Measurements from ENCODE around the gene NIPAL4.

Gene NIPAL4

DNA sequence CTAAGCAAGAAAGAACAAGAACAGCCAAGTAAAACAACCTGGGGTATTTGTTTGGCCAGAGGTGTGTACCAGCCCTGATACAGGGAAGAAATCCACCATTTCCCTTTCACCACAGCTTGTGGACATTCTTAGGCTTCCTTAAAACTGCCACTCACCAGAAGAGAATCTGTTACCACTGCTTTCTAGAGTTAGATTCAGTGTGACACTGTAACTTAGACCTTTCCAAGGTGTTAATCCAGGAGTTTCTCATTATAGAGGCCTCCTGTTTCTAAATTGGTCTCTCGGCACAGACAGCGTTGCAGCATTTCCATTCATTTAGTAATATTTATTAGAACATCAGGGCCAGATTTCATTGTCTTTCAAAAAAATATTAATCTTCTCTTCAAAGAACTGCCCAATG, 55.0 kb downstream of the NIPAL4 start:
- DNase-seq: no peak

DNA sequence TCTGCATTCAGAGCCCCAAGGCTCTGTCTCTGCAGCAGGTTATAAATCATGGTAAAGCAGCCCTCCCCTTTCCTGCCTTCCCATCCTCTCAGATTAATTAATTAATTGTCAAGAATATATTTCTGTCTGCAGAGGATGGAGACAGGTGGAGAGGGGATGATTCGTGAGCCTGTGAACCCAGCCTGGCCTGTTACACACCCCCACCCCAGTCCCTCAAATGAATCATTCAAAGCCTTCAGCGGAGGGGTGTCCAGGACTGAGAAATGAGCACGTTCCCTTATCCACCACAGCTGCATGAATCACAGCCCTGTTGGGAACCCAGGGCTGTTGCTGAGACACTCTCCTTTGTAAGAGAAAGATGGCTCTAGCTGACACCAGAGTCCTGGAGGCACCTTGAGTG, 56.0 kb downstream of the NIPAL4 start:
- DNase-seq: no peak

DNA sequence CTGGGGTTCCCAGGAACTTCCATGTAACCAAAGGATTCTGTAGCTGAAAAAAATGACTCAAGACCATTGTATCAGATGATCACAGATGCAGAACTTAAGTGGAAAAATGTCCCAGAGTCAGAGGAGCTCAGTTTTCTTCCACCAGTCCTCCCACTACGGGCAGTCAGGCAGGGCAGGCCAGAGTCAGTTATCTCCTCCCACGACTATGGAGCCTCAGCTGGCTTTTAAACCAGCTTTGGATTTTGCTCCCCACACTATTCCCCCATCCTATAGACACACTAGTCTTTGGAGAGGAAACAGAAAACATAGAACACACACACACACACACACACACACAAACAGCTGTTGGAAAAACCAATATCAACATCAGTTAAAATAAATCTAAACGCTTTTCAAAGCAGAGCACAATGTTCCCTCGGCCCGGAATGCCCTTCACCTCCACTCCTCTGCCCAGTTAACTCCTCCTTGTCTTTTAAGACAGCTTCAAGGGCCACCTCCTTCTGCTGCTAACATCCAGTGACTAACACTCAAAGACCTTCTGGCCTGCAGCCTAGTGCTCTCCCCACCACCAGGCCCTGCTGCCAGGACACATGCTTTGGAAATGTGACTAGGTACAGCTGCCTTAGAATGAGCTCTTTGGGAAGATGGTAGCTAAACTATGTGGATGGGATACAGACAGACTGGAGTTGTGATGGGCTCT, 56.8 kb downstream of the NIPAL4 start:
- no peak for DNase-seq

GRCh38 chr5:157518963-157519362, 59.0 kb downstream of the NIPAL4 start:
- no peak for DNase-seq

DNA sequence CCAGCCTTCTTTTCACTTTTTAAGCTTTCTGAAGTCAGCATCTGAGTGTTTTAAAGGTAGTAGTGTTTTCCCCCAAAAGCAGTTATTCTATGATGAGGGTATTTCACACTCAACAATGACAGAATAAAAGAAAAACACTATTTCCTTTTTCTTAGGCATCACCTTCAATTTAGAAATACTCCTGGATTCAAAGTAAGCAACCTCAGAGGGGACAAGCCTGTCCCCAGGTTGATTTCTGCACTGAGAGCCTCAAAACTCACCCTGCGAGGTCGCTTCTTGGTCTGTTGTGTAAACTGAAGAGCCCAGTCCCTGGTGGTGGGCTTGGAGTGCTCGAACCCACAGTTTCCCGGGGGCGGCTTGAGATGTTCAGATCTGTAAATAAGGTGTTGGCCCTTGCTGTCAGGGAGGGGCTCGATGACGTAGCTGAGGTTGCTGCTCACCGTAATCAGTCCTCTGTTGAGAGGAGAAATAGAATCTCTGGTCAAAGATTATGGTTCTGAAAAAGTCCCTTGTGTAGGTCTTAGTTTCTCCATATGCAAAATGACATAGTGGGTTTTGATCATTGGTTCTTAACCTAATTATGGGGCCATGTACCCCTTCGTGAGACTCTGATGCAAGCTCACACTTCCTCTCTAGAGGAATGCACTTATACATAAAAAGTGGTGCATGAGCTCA, 59.7 kb downstream of the NIPAL4 start:
- DNase-seq: no peak

DNA sequence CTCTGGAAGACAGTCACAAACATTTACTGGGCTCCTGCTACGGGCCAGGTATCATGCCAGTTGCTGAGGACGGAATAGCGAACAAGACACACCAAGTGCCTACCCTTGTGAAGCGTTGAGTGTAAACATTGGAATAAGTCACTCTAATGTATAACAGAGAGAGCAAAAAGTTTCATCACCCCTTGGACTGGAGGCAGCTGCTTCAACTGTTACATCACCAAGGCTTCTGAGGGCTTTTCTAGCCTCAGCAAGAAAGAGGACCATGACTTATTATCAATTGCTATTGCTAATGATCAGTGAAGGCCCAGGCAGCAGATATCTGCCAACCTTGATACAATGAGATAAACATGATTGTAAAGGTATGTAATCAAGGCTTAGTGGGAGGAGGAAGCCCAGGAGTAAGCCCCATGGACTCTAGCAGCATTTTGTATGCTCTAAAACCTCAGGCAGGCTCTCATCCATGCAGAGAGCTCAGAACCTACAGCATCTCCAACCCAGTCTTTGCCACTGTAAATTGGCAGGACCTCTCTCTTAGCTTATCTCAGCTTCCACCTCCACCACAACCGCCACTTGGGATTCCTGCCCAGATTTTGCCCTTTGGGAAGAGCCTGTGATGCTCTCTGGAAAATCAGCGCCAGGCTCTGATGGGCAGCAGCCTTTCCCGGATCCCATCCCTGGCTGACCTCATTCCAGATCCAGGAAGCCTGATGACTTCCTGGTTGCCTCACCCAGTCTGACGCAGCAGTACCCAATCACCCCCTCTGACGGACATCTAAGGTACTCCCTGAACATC, 61.1 kb downstream of the NIPAL4 start:
- DNase-seq: no peak

GRCh38 chr5:157521704-157522029, 61.7 kb downstream of the NIPAL4 start:
- no peak for DNase-seq

DNA sequence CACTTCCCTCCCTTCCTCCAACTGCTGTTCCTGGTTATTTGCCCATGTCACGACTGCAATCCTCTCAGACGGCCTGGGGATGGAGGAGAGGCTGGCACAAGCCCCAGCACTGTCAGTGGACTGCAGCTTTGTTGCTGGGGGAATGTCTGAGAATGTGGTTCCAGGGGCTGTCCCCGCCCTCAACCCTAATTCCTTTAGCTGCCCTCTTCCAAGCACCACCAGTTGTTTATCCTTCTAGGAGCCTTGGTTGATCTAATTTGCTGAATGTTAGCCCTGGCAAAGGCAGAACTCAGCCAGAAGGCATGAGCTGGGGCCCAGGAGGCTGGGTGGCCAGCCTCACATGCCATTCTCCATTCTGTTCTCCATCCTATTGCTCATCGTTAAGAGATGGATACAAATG, 64.0 kb downstream of the NIPAL4 start:
- DNase-seq: peak in 3 of 58 donors; percentile 5 to 55 (median 14)
